Rectal smooth muscle tissue (tissue), 1 donor: ENCODE measurements around the gene FBLN1.
"Not testable (repeated sequence)": the region's sequence is repeated elsewhere in the genome, so short reads cannot be mapped to it uniquely, and the experiment has no call there.

ENCODE experiments used
- H3K27ac ChIP-seq: one replicate; pipeline ENCODE4 v1.7.0; 2013; ENCODE audit warnings: low read depth, low read length, inconsistent platforms
- H3K27me3 ChIP-seq: one replicate; pipeline ENCODE4 v1.7.0; 2013; ENCODE audit warnings: low read length; ENCODE audit not compliant: control insufficient read depth, insufficient read depth
- H3K36me3 ChIP-seq: one replicate; pipeline ENCODE4 v1.7.0; 2013; ENCODE audit warnings: low read length; ENCODE audit not compliant: control insufficient read depth, insufficient read depth
- H3K4me1 ChIP-seq: one replicate; pipeline ENCODE4 v1.7.0; 2013; ENCODE audit warnings: low read length; ENCODE audit not compliant: control insufficient read depth, insufficient read depth
- H3K4me3 ChIP-seq: one replicate; pipeline ENCODE4 v1.7.0; 2013; ENCODE audit warnings: low read length
- H3K9ac ChIP-seq: one replicate; pipeline ENCODE4 v1.7.0; 2013; ENCODE audit warnings: low read length

The FBLN1 gene

GRCh38 chr22:45526768-45527360 lies 24.2 kb downstream of the FBLN1 start:
- H3K4me1 ChIP-seq, result no peaks in the 10 kb centered on the region
- H3K9ac ChIP-seq, result no peak overlapping the region
- no peak overlapping the region for H3K4me3 ChIP-seq
- peak overlapping the region; percentile 45 for H3K27ac ChIP-seq
- H3K36me3 ChIP-seq, result peaks cover 3% of the 10 kb centered on the region
- no peaks in the 10 kb centered on the region for H3K27me3 ChIP-seq

- H3K9ac ChIP-seq, result no peak overlapping the region
- H3K4me3 ChIP-seq, result no peak overlapping the region
- H3K36me3 ChIP-seq, result peaks cover under 1% of the 10 kb centered on the region
- peak overlapping the region; percentile 28 for H3K27ac ChIP-seq
- H3K27me3 ChIP-seq, result no peaks in the 10 kb centered on the region
- H3K4me1 ChIP-seq, result no peaks in the 10 kb centered on the region
Measured at GRCh38 chr22:45527456-45527855, 24.8 kb downstream of the FBLN1 start.

- H3K27me3 ChIP-seq, result no peaks in the 10 kb centered on the region
- H3K9ac ChIP-seq, result no peak overlapping the region
- no peak overlapping the region for H3K27ac ChIP-seq
- no peaks in the 10 kb centered on the region for H3K36me3 ChIP-seq
- H3K4me1 ChIP-seq, result no peaks in the 10 kb centered on the region
- H3K4me3 ChIP-seq, result no peak overlapping the region
Measured at GRCh38 chr22:45528046-45528445, 25.4 kb downstream of the FBLN1 start.

GRCh38 chr22:45529105-45529504 lies 26.4 kb downstream of the FBLN1 start:
- H3K36me3 ChIP-seq, result no peaks in the 10 kb centered on the region
- no peak overlapping the region for H3K27ac ChIP-seq

GRCh38 chr22:45529971-45530575 lies 27.4 kb downstream of the FBLN1 start:
- no peaks in the 10 kb centered on the region for H3K36me3 ChIP-seq
- no peaks in the 10 kb centered on the region for H3K27me3 ChIP-seq
- peaks cover 5% of the 10 kb centered on the region for H3K4me1 ChIP-seq
- no peak overlapping the region for H3K4me3 ChIP-seq
- H3K27ac ChIP-seq, result no peak overlapping the region
- no peak overlapping the region for H3K9ac ChIP-seq

More at GRCh38 chr22:45529105-45529504, 26.4 kb downstream of the FBLN1 start:
- no peaks in the 10 kb centered on the region for H3K27me3 ChIP-seq
- no peak overlapping the region for H3K4me3 ChIP-seq
- H3K4me1 ChIP-seq, result no peaks in the 10 kb centered on the region
- H3K9ac ChIP-seq, result no peak overlapping the region

- Histone ChIP-seq H3K27ac (no peak overlapping the region), H3K36me3 (no peaks in the 10 kb centered on the region), H3K4me3 (no peak overlapping the region), H3K4me1 (peaks cover 6% of the 10 kb centered on the region), H3K9ac (no peak overlapping the region), H3K27me3 (no peaks in the 10 kb centered on the region)
Measured at GRCh38 chr22:45531441-45532234, 29.0 kb downstream of the FBLN1 start.

- Histone ChIP-seq H3K27ac (no peak overlapping the region), H3K9ac (no peak overlapping the region), H3K36me3 (no peaks in the 10 kb centered on the region), H3K4me3 (no peak overlapping the region), H3K27me3 (no peaks in the 10 kb centered on the region), H3K4me1 (peaks cover 6% of the 10 kb centered on the region)
Measured at GRCh38 chr22:45532235-45532631, 29.6 kb downstream of the FBLN1 start.

GRCh38 chr22:45533703-45534102 lies 31.0 kb downstream of the FBLN1 start:
- Histone ChIP-seq H3K27ac (no peak overlapping the region), H3K36me3 (no peaks in the 10 kb centered on the region), H3K4me1 (peaks cover 15% of the 10 kb centered on the region), H3K4me3 (no peak overlapping the region), H3K27me3 (no peaks in the 10 kb centered on the region), H3K9ac (no peak overlapping the region)

GRCh38 chr22:45534339-45535192 lies 31.9 kb downstream of the FBLN1 start:
- H3K27ac ChIP-seq, result no peak overlapping the region
- no peak overlapping the region for H3K4me3 ChIP-seq
- H3K36me3 ChIP-seq, result no peaks in the 10 kb centered on the region
- H3K4me1 ChIP-seq, result peaks cover 15% of the 10 kb centered on the region
- H3K9ac ChIP-seq, result no peak overlapping the region
- no peaks in the 10 kb centered on the region for H3K27me3 ChIP-seq

GRCh38 chr22:45535290-45535689 lies 32.6 kb downstream of the FBLN1 start:
- Histone ChIP-seq H3K9ac (no peak overlapping the region), H3K27ac (peak overlapping the region; percentile 56), H3K27me3 (no peaks in the 10 kb centered on the region), H3K4me1 (peaks cover 15% of the 10 kb centered on the region), H3K4me3 (no peak overlapping the region), H3K36me3 (no peaks in the 10 kb centered on the region)

- H3K9ac ChIP-seq, H3K4me3 ChIP-seq, H3K27me3 ChIP-seq, H3K27ac ChIP-seq, H3K36me3 ChIP-seq: not testable (repeated sequence)
- peaks cover 15% of the 10 kb centered on the region for H3K4me1 ChIP-seq
Measured at GRCh38 chr22:45535835-45536234, 33.2 kb downstream of the FBLN1 start.

GRCh38 chr22:45537734-45538181 lies 35.1 kb downstream of the FBLN1 start:
- H3K4me1 ChIP-seq, result peaks cover 15% of the 10 kb centered on the region
- peak overlapping the region; percentile 40 for H3K27ac ChIP-seq
- no peak overlapping the region for H3K9ac ChIP-seq
- H3K27me3 ChIP-seq, result no peaks in the 10 kb centered on the region
- no peaks in the 10 kb centered on the region for H3K36me3 ChIP-seq
- H3K4me3 ChIP-seq, result peak overlapping the region; percentile 36
